ENCODE measurements around the gene LEUTX. TPM values are rescaled to one million over a fixed set of nuclear protein-coding genes. Genes with fewer than 3 reads are reported as not detected.

LEUTX gene
- total RNA-seq, 1 donor: not detected

- Histone ChIP-seq H2AFZ (ENCODE audit: low read length) (no peak overlapping the region), H3K9me3 (ENCODE audit: low read depth, low read length) (no peaks in the 10 kb centered on the region), H3K4me3 (ENCODE audit: insufficient read depth, low read length) (no peak overlapping the region), H3K4me1 (ENCODE audit: insufficient read depth, low read length) (no peaks in the 10 kb centered on the region), H3K36me3 (ENCODE audit: insufficient read depth, low read length) (no peaks in the 10 kb centered on the region), H3K79me2 (ENCODE audit: insufficient read depth, low read length) (no peaks in the 10 kb centered on the region), H3K27ac (ENCODE audit: low read depth, low read length) (no peak overlapping the region), H3K27me3 (ENCODE audit: insufficient read depth, low read length) (no peaks in the 10 kb centered on the region), H4K20me1 (ENCODE audit: insufficient read depth, low read length) (no peaks in the 10 kb centered on the region), H3K4me2 (ENCODE audit: insufficient read depth, low read length) (no peak overlapping the region)
- no peak for DNase-seq (ENCODE audit: insufficient read length, low spot score, missing footprints)
- no peak for TF ChIP-seq CTCF (IDR thresholded peaks at IDR 0.05; ENCODE audit: extremely low read depth, low read depth, low read length)
These were observed 28.7 kb upstream of the LEUTX start for GRCh38 chr19:39749981-39750380.

GRCh38 chr19:39752390-39752789 lies 26.3 kb upstream of the LEUTX start:
- H3K36me3 ChIP-seq (ENCODE audit: insufficient read depth, low read length): no peaks in the 10 kb centered on the region

GRCh38 chr19:39752795-39753194 lies 25.9 kb upstream of the LEUTX start:
- Histone ChIP-seq H3K4me1 (ENCODE audit: insufficient read depth, low read length) (no peaks in the 10 kb centered on the region), H3K9me3 (ENCODE audit: low read depth, low read length) (no peaks in the 10 kb centered on the region), H3K79me2 (ENCODE audit: insufficient read depth, low read length) (no peaks in the 10 kb centered on the region), H3K36me3 (ENCODE audit: insufficient read depth, low read length) (no peaks in the 10 kb centered on the region), H3K27me3 (ENCODE audit: insufficient read depth, low read length) (peaks cover 4% of the 10 kb centered on the region), H2AFZ (ENCODE audit: low read length) (no peak overlapping the region), H3K4me3 (ENCODE audit: insufficient read depth, low read length) (no peak overlapping the region), H3K4me2 (ENCODE audit: insufficient read depth, low read length) (no peak overlapping the region), H3K27ac (ENCODE audit: low read depth, low read length) (no peak overlapping the region), H4K20me1 (ENCODE audit: insufficient read depth, low read length) (no peaks in the 10 kb centered on the region)
- DNase-seq (ENCODE audit: insufficient read length, low spot score, missing footprints): no peak
- no peak for TF ChIP-seq CTCF (IDR thresholded peaks at IDR 0.05; ENCODE audit: extremely low read depth, low read depth, low read length)

More at GRCh38 chr19:39752390-39752789, 26.3 kb upstream of the LEUTX start:
- Histone ChIP-seq H3K79me2 (ENCODE audit: insufficient read depth, low read length) (no peaks in the 10 kb centered on the region), H3K9me3 (ENCODE audit: low read depth, low read length) (no peaks in the 10 kb centered on the region), H3K4me3 (ENCODE audit: insufficient read depth, low read length) (no peak overlapping the region), H3K27ac (ENCODE audit: low read depth, low read length) (no peak overlapping the region), H2AFZ (ENCODE audit: low read length) (no peak overlapping the region), H3K27me3 (ENCODE audit: insufficient read depth, low read length) (peaks cover 4% of the 10 kb centered on the region), H4K20me1 (ENCODE audit: insufficient read depth, low read length) (no peaks in the 10 kb centered on the region), H3K4me1 (ENCODE audit: insufficient read depth, low read length) (no peaks in the 10 kb centered on the region), H3K4me2 (ENCODE audit: insufficient read depth, low read length) (no peak overlapping the region)
- no peak for DNase-seq (ENCODE audit: insufficient read length, low spot score, missing footprints)
- TF ChIP-seq CTCF (IDR thresholded peaks at IDR 0.05; ENCODE audit: extremely low read depth, low read depth, low read length): no peak

GRCh38 chr19:39754544-39754943 lies 24.1 kb upstream of the LEUTX start:
- no peaks in the 10 kb centered on the region for H3K4me1 ChIP-seq (ENCODE audit: insufficient read depth, low read length)
- H2AFZ ChIP-seq (ENCODE audit: low read length): no peak overlapping the region
- DNase-seq (ENCODE audit: insufficient read length, low spot score, missing footprints): no peak
- no peak for TF ChIP-seq CTCF (IDR thresholded peaks at IDR 0.05; ENCODE audit: extremely low read depth, low read depth, low read length)
- no peak overlapping the region for H3K4me3 ChIP-seq (ENCODE audit: insufficient read depth, low read length)
- no peaks in the 10 kb centered on the region for H4K20me1 ChIP-seq (ENCODE audit: insufficient read depth, low read length)
- H3K27me3 ChIP-seq (ENCODE audit: insufficient read depth, low read length): peaks cover 4% of the 10 kb centered on the region
- H3K4me2 ChIP-seq (ENCODE audit: insufficient read depth, low read length): no peak overlapping the region
- H3K27ac ChIP-seq (ENCODE audit: low read depth, low read length): no peak overlapping the region
- H3K36me3 ChIP-seq (ENCODE audit: insufficient read depth, low read length): no peaks in the 10 kb centered on the region
- H3K9me3 ChIP-seq (ENCODE audit: low read depth, low read length): no peaks in the 10 kb centered on the region
- H3K79me2 ChIP-seq (ENCODE audit: insufficient read depth, low read length): no peaks in the 10 kb centered on the region
